ENCODE measurements around the gene DDIT3. TPM values are rescaled to one million over a fixed set of nuclear protein-coding genes. Genes with fewer than 3 reads are reported as not detected.

The DDIT3 gene
- total and polyA plus RNA-seq, 8 donors, result 8.5 to 52.7 (median 9.9) TPM

GRCh38 chr12:57560516-57560915 is 40.2 kb upstream of the DDIT3 start:
- Histone ChIP-seq H3K27ac (no peak overlapping the region), H3K4me1 (no peaks in the 10 kb centered on the region), H3K36me3 (no peaks in the 10 kb centered on the region), H3K4me3 (no peak overlapping the region), H3K27me3 (no peaks in the 10 kb centered on the region), H3K9me3 (no peaks in the 10 kb centered on the region)
- DNase-seq (no peak), ATAC-seq (no peak), FAIRE-seq (no peak)
- intact Hi-C loops (cut with DNase I), result no loop called here
- TF ChIP-seq CTCF (IDR thresholded peaks at IDR 0.05), result no peak
- WGBS, 2 donors, result 91 to 100% methylated on average over 2 of the region's 2 CpGs

- DNase-seq (no peak), ATAC-seq (no peak), FAIRE-seq (no peak)
- Histone ChIP-seq H3K4me1 (no peaks in the 10 kb centered on the region), H3K27ac (no peak overlapping the region), H3K36me3 (no peaks in the 10 kb centered on the region), H3K4me3 (no peak overlapping the region), H3K27me3 (no peaks in the 10 kb centered on the region), H3K9me3 (no peaks in the 10 kb centered on the region)
- 71 to 79% methylated on average over 4 of the region's 4 CpGs for whole genome bisulfite sequencing, 2 donors
- intact Hi-C loops (cut with DNase I), result no loop called here
- no peak for TF ChIP-seq CTCF (IDR thresholded peaks at IDR 0.05)
These were observed 38.5 kb upstream of the DDIT3 start for GRCh38 chr12:57558864-57559263.

- Histone ChIP-seq H3K27ac (no peak overlapping the region), H3K36me3 (no peaks in the 10 kb centered on the region), H3K4me3 (no peak overlapping the region), H3K4me1 (no peaks in the 10 kb centered on the region), H3K9me3 (no peaks in the 10 kb centered on the region), H3K27me3 (no peaks in the 10 kb centered on the region)
- WGBS, 2 donors, result 100% methylated on average over 1 of the region's 1 CpG
- no peak for FAIRE-seq
- TF ChIP-seq CTCF (IDR thresholded peaks at IDR 0.05), result no peak
- ATAC-seq, result no peak
- intact Hi-C loops (cut with DNase I), result no loop called here
- no peak for DNase-seq
These were observed 34.6 kb upstream of the DDIT3 start for GRCh38 chr12:57554897-57555296.

- no peak for FAIRE-seq
These were observed 34.1 kb upstream of the DDIT3 start for GRCh38 chr12:57554453-57554852.

More at GRCh38 chr12:57554453-57554852, 34.1 kb upstream of the DDIT3 start:
- ATAC-seq (no peak), DNase-seq (no peak)
- 91 to 96% methylated on average over 2 of the region's 2 CpGs for WGBS, 2 donors
- Histone ChIP-seq H3K27ac (no peak overlapping the region), H3K27me3 (no peaks in the 10 kb centered on the region), H3K4me1 (no peaks in the 10 kb centered on the region), H3K36me3 (no peaks in the 10 kb centered on the region), H3K9me3 (no peaks in the 10 kb centered on the region), H3K4me3 (no peak overlapping the region)
- TF ChIP-seq CTCF (IDR thresholded peaks at IDR 0.05), result no peak
- intact Hi-C loops (cut with DNase I), result no loop called here
